WTC11 (cell line): Measurements from ENCODE around the gene MAGI3. TPM values are rescaled to one million over a fixed set of nuclear protein-coding genes. Genes with fewer than 3 reads are reported as not detected.

Source experiments
- ATAC-seq: fragments of 200-7000 bp; cut with Tn5 transposase; 2 replicates; pipeline ENCODE4 v1.10.0; 2021; ENCODE audit warnings: mild to moderate bottlenecking, moderate library complexity
- CTCF ChIA-PET: fragments of 300-600 bp; sonication (Branson Sonifier 250); formaldehyde crosslinking; loops from one replicate; lab custom pipeline; 2021; ENCODE audit warnings: antibody characterized with exemption; lab: Charles Lee
- POLR2A ChIA-PET: fragments of 350-600 bp; sonication (Branson Sonifier 250); formaldehyde crosslinking; loops from one replicate; lab custom pipeline; 2021; ENCODE audit warnings: antibody characterized with exemption; lab: Charles Lee
- DNase-seq: peaks from one replicate; pipeline ENCODE4 v3.0.0; 2021; ENCODE audit warnings: low spot score
- H3K27ac Mint-ChIP-seq: 2 replicates; pipeline ENCODE4 v1.8.0; 2021; ENCODE audit warnings: mixed read lengths
- H3K27me3 Mint-ChIP-seq: 2 replicates; pipeline ENCODE4 v1.8.0; 2021; ENCODE audit warnings: low read depth, mild to moderate bottlenecking, moderate library complexity, mixed read lengths
- H3K36me3 Mint-ChIP-seq: 2 replicates; pipeline ENCODE4 v1.8.0; 2021; ENCODE audit warnings: mixed read lengths
- H3K4me1 Mint-ChIP-seq: 2 replicates; pipeline ENCODE4 v1.8.0; 2022; ENCODE audit warnings: mixed read lengths
- H3K4me3 Mint-ChIP-seq: 2 replicates; pipeline ENCODE4 v1.8.0; 2021; ENCODE audit warnings: mild to moderate bottlenecking, moderate library complexity, mixed read lengths
- H3K9me3 Mint-ChIP-seq: 2 replicates; pipeline ENCODE4 v1.8.0; 2021; ENCODE audit warnings: mixed read lengths
- CBFB ChIP-seq: sonication (generic); formaldehyde crosslinking; IDR thresholded peaks from 2 replicates; pipeline ENCODE4 v1.8.1; 2022; ENCODE audit warnings: mild to moderate bottlenecking, low read depth, missing genetic modification reagents
- CREM ChIP-seq: sonication (generic); formaldehyde crosslinking; IDR thresholded peaks from 2 replicates; pipeline ENCODE4 v1.8.1; 2022; ENCODE audit warnings: mild to moderate bottlenecking, missing genetic modification reagents, moderate library complexity
- E2F5 ChIP-seq: sonication (generic); formaldehyde crosslinking; IDR thresholded peaks from 2 replicates; pipeline ENCODE4 v1.8.1; 2022; ENCODE audit warnings: mild to moderate bottlenecking, moderate library complexity, missing genetic modification reagents
- ERG ChIP-seq: fragments of 250-450 bp; sonication (Bioruptor Pico); IDR thresholded peaks from 2 replicates; pipeline ENCODE4 v1.8.0; 2021; ENCODE audit warnings: mild to moderate bottlenecking
- HMGA2 ChIP-seq: fragments of 250-450 bp; sonication (Bioruptor Pico); IDR thresholded peaks from 2 replicates; pipeline ENCODE4 v1.4.0; 2021; ENCODE audit warnings: mild to moderate bottlenecking, moderate library complexity
- IRF2 ChIP-seq: sonication (generic); formaldehyde crosslinking; IDR thresholded peaks from 2 replicates; pipeline ENCODE4 v1.8.0; 2022; ENCODE audit warnings: low read depth, missing genetic modification reagents, borderline replicate concordance
- KAT7 ChIP-seq: sonication (generic); formaldehyde crosslinking; IDR thresholded peaks from 2 replicates; pipeline ENCODE4 v1.8.1; 2023; ENCODE audit warnings: missing genetic modification reagents, mild to moderate bottlenecking, borderline replicate concordance
- MXD4 ChIP-seq: fragments of 250-450 bp; sonication (Bioruptor Pico); IDR thresholded peaks from 2 replicates; pipeline ENCODE4 v1.8.0; 2021; ENCODE audit warnings: mild to moderate bottlenecking, moderate library complexity, borderline replicate concordance
- SMAD3 ChIP-seq: sonication (generic); formaldehyde crosslinking; IDR thresholded peaks from 2 replicates; pipeline ENCODE4 v1.8.0; 2022; ENCODE audit warnings: missing genetic modification reagents, mild to moderate bottlenecking, borderline replicate concordance
- SMAD4 ChIP-seq: sonication (generic); formaldehyde crosslinking; IDR thresholded peaks from 2 replicates; pipeline ENCODE4 v1.8.0; 2022; ENCODE audit warnings: mild to moderate bottlenecking, missing genetic modification reagents
- STAT6 ChIP-seq: sonication (generic); formaldehyde crosslinking; conservative IDR thresholded peaks from 2 replicates; pipeline ENCODE4 v1.8.1; 2023; ENCODE audit warnings: mild to moderate bottlenecking, low read depth, missing genetic modification reagents, moderate library complexity
- TP53 ChIP-seq: sonication (generic); formaldehyde crosslinking; IDR thresholded peaks from 2 replicates; pipeline ENCODE4 v1.8.1; 2023; ENCODE audit warnings: mild to moderate bottlenecking, missing genetic modification reagents
- ZNF121 ChIP-seq: sonication (generic); formaldehyde crosslinking; IDR thresholded peaks from 2 replicates; pipeline ENCODE4 v1.8.0; 2023; ENCODE audit warnings: missing genetic modification reagents
- ZNF138 ChIP-seq: sonication (generic); formaldehyde crosslinking; conservative IDR thresholded peaks from 2 replicates; pipeline ENCODE4 v1.8.1; 2022; ENCODE audit warnings: mild to moderate bottlenecking, moderate library complexity, missing genetic modification reagents
- ZNF219 ChIP-seq: sonication (generic); formaldehyde crosslinking; IDR thresholded peaks from 2 replicates; pipeline ENCODE4 v1.8.0; 2023; ENCODE audit warnings: missing genetic modification reagents, mild to moderate bottlenecking, borderline replicate concordance
- ZNF232 ChIP-seq: sonication (generic); formaldehyde crosslinking; IDR thresholded peaks from 2 replicates; pipeline ENCODE4 v1.8.0; 2022; ENCODE audit warnings: mild to moderate bottlenecking, missing genetic modification reagents
- ZNF416 ChIP-seq: fragments of 250-450 bp; sonication (Bioruptor Pico); IDR thresholded peaks from 2 replicates; pipeline ENCODE4 v1.9.0; 2021; ENCODE audit warnings: mild to moderate bottlenecking, inconsistent platforms
- ZNF423 ChIP-seq: fragments of 250-450 bp; sonication (Bioruptor Pico); IDR thresholded peaks from 2 replicates; pipeline ENCODE4 v2.1.2; 2022; ENCODE audit warnings: mild to moderate bottlenecking, moderate library complexity
- ZNF671 ChIP-seq: fragments of 250-450 bp; sonication (Bioruptor Pico); IDR thresholded peaks from 2 replicates; pipeline ENCODE4 v1.8.0; 2021; ENCODE audit warnings: mild to moderate bottlenecking
- total RNA-seq: library from RNA; stranded (reverse); gene quantifications from 3 replicates; pipeline ENCODE4 v1.2.3, GENCODE V29; 2021
- TF ChIP-seq, protein P1 (sequence below): sonication (generic); formaldehyde crosslinking; IDR thresholded peaks from 2 replicates; pipeline ENCODE4 v1.8.0; 2022; ENCODE audit warnings: mild to moderate bottlenecking, missing genetic modification reagents
- TF ChIP-seq, protein P2 (sequence below): sonication (generic); formaldehyde crosslinking; IDR thresholded peaks from 2 replicates; pipeline ENCODE4 v1.8.0; 2023; ENCODE audit warnings: mild to moderate bottlenecking, missing genetic modification reagents
- TF ChIP-seq, protein P3 (sequence below): sonication (generic); formaldehyde crosslinking; IDR thresholded peaks from 2 replicates; pipeline ENCODE4 v1.8.1; 2023; ENCODE audit warnings: mild to moderate bottlenecking, missing genetic modification reagents
- TF ChIP-seq, protein P4 (sequence below): sonication (generic); formaldehyde crosslinking; IDR thresholded peaks from 2 replicates; pipeline ENCODE4 v1.8.1; 2023; ENCODE audit warnings: mild to moderate bottlenecking, missing genetic modification reagents, moderate library complexity
- TF ChIP-seq, protein P5 (sequence below): fragments of 250-450 bp; sonication (Bioruptor Pico); IDR thresholded peaks from 2 replicates; pipeline ENCODE4 v1.9.0; 2021; ENCODE audit warnings: mild to moderate bottlenecking

MAGI3 gene
- total RNA-seq, 1 experiment from 2014 or later = 9.7 TPM

- ChIA-PET CTCF (no interaction called here), POLR2A (no interaction called here)
- no peaks in the 10 kb centered on the region for H3K9me3 Mint-ChIP-seq
- TF ChIP-seq CBFB (no peak), ZNF121 (no peak), TP53 (no peak), KAT7 (CRISPR knock-in tag) (no peak), ZNF232 (no peak), STAT6 (CRISPR knock-in tag) (no peak), HMGA2 (CRISPR knock-in tag) (no peak), ZNF416 (no peak), SMAD3 (no peak)
- TF ChIP-seq, protein P1, sequence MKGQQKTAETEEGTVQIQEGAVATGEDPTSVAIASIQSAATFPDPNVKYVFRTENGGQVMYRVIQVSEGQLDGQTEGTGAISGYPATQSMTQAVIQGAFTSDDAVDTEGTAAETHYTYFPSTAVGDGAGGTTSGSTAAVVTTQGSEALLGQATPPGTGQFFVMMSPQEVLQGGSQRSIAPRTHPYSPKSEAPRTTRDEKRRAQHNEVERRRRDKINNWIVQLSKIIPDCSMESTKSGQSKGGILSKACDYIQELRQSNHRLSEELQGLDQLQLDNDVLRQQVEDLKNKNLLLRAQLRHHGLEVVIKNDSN (CRISPR knock-in tag) = no peak
- TF ChIP-seq, protein P2, sequence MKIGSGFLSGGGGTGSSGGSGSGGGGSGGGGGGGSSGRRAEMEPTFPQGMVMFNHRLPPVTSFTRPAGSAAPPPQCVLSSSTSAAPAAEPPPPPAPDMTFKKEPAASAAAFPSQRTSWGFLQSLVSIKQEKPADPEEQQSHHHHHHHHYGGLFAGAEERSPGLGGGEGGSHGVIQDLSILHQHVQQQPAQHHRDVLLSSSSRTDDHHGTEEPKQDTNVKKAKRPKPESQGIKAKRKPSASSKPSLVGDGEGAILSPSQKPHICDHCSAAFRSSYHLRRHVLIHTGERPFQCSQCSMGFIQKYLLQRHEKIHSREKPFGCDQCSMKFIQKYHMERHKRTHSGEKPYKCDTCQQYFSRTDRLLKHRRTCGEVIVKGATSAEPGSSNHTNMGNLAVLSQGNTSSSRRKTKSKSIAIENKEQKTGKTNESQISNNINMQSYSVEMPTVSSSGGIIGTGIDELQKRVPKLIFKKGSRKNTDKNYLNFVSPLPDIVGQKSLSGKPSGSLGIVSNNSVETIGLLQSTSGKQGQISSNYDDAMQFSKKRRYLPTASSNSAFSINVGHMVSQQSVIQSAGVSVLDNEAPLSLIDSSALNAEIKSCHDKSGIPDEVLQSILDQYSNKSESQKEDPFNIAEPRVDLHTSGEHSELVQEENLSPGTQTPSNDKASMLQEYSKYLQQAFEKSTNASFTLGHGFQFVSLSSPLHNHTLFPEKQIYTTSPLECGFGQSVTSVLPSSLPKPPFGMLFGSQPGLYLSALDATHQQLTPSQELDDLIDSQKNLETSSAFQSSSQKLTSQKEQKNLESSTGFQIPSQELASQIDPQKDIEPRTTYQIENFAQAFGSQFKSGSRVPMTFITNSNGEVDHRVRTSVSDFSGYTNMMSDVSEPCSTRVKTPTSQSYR (CRISPR knock-in tag) = no peak
- TF ChIP-seq, protein P3, sequence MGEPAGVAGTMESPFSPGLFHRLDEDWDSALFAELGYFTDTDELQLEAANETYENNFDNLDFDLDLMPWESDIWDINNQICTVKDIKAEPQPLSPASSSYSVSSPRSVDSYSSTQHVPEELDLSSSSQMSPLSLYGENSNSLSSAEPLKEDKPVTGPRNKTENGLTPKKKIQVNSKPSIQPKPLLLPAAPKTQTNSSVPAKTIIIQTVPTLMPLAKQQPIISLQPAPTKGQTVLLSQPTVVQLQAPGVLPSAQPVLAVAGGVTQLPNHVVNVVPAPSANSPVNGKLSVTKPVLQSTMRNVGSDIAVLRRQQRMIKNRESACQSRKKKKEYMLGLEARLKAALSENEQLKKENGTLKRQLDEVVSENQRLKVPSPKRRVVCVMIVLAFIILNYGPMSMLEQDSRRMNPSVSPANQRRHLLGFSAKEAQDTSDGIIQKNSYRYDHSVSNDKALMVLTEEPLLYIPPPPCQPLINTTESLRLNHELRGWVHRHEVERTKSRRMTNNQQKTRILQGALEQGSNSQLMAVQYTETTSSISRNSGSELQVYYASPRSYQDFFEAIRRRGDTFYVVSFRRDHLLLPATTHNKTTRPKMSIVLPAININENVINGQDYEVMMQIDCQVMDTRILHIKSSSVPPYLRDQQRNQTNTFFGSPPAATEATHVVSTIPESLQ (CRISPR knock-in tag) = no peak
- TF ChIP-seq, protein P4, sequence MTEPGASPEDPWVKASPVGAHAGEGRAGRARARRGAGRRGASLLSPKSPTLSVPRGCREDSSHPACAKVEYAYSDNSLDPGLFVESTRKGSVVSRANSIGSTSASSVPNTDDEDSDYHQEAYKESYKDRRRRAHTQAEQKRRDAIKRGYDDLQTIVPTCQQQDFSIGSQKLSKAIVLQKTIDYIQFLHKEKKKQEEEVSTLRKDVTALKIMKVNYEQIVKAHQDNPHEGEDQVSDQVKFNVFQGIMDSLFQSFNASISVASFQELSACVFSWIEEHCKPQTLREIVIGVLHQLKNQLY (CRISPR knock-in tag) = no peak
- H3K27me3 Mint-ChIP-seq = no peaks in the 10 kb centered on the region
- no peak overlapping the region for H3K4me3 Mint-ChIP-seq
- H3K27ac Mint-ChIP-seq = no peak overlapping the region
- no peaks in the 10 kb centered on the region for H3K4me1 Mint-ChIP-seq
- no peaks in the 10 kb centered on the region for H3K36me3 Mint-ChIP-seq
- ATAC-seq (no peak), DNase-seq (no peak)
Measured at GRCh38 chr1:113659035-113659434, 268.7 kb downstream of the MAGI3 start.

DNA sequence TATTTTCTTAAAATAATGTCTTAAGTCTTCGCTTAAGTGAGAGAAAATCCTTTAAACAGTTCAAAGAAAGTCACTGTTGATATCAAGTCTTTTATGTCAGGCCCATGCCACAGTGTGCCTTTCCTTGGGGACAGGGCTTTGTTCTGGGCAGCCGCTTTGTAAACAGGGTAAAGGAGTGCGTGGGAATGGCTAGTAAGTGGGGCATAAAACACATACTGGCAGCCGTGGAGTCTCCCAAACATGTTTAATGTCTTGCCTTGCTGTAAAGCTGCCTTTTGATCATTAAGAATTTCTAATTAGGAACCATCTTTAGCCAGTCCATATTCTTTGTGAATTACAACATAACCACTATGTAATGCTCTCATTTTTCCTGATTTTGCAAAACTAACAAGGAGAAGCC is 269.2 kb downstream of the MAGI3 start:
- POLR2A ChIA-PET = no interaction called here
- no peaks in the 10 kb centered on the region for H3K27me3 Mint-ChIP-seq
- no peaks in the 10 kb centered on the region for H3K9me3 Mint-ChIP-seq

More for the DNA sequence above, 269.2 kb downstream of the MAGI3 start:
- DNase-seq (no peak), ATAC-seq (no peak)
- Mint-ChIP-seq H3K27ac (no peak overlapping the region), H3K4me1 (no peaks in the 10 kb centered on the region), H3K36me3 (no peaks in the 10 kb centered on the region), H3K4me3 (no peak overlapping the region)
- CTCF ChIA-PET = no interaction called here
- TF ChIP-seq HMGA2 (CRISPR knock-in tag) = no peak
- TF ChIP-seq ZNF138 (CRISPR knock-in tag) = no peak
- no peak for TF ChIP-seq ZNF423 (CRISPR knock-in tag)
- no peak for TF ChIP-seq CREM (CRISPR knock-in tag)
- TF ChIP-seq E2F5 (CRISPR knock-in tag) = no peak
- TF ChIP-seq MXD4 (CRISPR knock-in tag) = no peak
- TF ChIP-seq ZNF219 (CRISPR knock-in tag) = no peak
- TF ChIP-seq ERG = no peak
- TF ChIP-seq ZNF671 (CRISPR knock-in tag) = no peak
- no peak for TF ChIP-seq IRF2 (CRISPR knock-in tag)
- TF ChIP-seq, protein P5, sequence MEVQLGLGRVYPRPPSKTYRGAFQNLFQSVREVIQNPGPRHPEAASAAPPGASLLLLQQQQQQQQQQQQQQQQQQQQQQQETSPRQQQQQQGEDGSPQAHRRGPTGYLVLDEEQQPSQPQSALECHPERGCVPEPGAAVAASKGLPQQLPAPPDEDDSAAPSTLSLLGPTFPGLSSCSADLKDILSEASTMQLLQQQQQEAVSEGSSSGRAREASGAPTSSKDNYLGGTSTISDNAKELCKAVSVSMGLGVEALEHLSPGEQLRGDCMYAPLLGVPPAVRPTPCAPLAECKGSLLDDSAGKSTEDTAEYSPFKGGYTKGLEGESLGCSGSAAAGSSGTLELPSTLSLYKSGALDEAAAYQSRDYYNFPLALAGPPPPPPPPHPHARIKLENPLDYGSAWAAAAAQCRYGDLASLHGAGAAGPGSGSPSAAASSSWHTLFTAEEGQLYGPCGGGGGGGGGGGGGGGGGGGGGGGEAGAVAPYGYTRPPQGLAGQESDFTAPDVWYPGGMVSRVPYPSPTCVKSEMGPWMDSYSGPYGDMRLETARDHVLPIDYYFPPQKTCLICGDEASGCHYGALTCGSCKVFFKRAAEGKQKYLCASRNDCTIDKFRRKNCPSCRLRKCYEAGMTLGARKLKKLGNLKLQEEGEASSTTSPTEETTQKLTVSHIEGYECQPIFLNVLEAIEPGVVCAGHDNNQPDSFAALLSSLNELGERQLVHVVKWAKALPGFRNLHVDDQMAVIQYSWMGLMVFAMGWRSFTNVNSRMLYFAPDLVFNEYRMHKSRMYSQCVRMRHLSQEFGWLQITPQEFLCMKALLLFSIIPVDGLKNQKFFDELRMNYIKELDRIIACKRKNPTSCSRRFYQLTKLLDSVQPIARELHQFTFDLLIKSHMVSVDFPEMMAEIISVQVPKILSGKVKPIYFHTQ (CRISPR knock-in tag) = no peak
- no peak for TF ChIP-seq SMAD4 (CRISPR knock-in tag)
- no peak for TF ChIP-seq TP53
